ENCODE measurements around the gene SUGCT.
"Not testable (repeated sequence)": the region's sequence is repeated elsewhere in the genome, so short reads cannot be mapped to it uniquely, and the experiment has no call there.

SUGCT gene

DNA sequence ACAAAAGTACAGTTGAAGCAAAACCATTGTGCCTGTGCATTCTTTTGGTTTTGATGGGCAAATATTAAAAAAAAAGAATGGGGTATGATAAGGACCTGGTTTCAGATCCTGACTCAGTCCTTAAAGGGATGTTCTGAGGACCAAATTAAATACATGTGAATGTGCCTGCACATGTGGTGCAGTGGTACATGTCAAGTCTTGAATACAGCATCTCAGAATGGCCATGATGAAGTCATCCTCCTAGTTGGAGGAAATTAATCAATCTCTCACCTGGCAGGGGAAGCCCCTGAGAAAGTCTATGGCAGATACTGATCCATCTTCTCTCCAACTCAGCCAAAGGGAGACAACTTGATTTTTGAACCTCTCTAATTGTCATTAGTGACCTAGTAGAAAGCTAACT lies 207.0 kb downstream of the SUGCT start:
- no peak for DNase-seq

DNA sequence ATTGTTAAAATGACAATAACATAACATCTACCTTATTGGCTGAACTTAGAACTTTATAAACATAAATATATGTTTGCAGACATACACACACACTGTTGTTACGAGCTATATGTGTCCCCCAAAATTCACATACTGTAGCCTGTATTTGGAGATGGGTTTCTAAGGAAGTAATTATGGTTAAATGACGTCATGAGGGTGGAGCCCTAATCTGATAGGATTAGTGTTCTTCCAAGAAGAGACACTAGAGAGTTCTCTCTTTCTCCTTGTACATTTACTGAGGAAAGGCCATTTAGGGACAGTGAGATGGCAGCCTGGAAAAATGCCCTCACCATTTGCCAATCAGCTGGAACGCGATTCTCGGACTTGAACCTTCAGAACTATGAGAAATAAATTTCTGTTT lies 211.7 kb downstream of the SUGCT start:
- no peak for DNase-seq

DNA sequence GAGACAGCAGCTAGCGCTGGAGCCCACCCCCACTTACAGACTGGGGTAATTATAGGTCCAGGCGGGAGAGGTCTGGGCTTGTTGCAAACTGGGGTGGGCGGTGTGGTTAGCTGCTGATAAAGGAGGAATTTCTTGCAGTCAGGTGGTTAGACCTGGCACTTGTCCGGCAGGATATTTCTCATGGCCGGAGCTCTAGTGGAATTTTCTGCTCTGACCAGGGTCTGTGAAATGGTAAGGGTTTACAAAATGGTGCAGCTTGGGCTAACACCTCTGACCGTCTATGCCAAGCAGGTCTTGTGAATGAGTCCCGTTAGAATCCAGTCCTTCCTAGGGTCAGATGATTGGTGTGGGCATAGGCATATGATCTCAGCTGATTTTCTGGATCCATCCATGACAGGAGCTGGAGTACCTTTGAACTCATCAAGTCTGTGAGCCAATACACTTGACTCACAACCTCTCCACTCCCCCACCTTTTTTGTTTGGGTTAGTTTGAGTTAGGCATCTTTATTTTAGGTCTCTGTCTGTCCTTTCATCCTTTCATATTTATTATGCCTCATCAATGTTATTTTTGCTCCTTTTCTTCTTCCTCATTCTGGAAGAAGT lies 213.4 kb downstream of the SUGCT start:
- no peak for DNase-seq

DNA sequence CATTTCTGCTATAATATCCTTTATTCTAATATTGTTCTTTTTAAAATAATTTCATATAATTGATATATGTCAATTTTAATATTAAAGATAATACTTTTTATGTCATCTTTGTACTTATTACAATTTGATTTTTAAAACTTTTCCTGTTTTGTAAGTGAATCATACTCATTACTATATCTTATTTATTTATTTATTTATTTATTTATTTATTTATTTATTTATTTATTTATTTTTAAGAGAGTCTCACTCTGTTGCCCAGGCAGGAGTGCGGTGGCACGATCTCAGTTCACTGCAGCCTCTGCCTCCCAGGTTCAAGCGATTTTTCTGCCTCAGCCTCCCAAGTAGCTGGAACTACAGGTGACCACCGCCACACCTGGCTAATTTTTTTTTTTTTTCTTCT lies 215.3 kb downstream of the SUGCT start:
- DNase-seq = no peak

DNA sequence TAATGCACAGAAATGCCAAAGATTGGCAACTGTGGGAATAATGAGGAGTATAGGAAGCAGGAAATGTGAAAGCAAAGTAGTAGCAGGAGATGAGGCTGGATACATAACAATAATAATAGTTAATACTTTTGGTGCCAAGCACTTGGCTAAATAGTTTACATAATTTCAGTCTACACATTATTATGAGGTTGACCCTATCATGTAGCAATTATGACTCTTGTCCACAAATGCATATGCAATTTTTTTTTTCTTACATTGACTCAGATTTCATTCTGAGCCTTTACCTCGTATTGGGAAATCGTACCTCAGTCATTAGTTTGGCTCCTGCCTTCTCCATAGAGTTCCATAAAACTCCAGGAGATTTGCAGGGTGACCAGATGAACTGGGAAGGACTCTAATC lies 219.9 kb downstream of the SUGCT start:
- no peak for DNase-seq

DNA sequence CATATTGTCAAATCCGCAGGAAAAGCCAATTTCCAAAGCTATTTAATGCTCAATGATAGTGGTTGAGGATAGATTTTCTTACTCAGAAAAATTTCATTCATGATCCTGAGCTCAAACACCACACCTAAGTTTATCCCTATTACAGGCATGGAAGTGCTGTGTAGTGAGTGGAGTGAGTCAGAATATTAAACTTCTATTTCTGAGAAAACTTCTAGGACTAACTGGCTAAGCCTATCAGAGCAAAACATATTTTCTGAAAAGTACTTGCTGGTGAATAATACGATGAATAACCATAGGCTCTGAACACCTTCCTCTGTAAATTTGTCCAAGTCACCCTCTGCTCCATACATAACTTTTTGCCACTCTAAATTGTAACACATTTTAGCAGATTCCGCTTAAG lies 221.5 kb downstream of the SUGCT start:
- no peak for DNase-seq

DNA sequence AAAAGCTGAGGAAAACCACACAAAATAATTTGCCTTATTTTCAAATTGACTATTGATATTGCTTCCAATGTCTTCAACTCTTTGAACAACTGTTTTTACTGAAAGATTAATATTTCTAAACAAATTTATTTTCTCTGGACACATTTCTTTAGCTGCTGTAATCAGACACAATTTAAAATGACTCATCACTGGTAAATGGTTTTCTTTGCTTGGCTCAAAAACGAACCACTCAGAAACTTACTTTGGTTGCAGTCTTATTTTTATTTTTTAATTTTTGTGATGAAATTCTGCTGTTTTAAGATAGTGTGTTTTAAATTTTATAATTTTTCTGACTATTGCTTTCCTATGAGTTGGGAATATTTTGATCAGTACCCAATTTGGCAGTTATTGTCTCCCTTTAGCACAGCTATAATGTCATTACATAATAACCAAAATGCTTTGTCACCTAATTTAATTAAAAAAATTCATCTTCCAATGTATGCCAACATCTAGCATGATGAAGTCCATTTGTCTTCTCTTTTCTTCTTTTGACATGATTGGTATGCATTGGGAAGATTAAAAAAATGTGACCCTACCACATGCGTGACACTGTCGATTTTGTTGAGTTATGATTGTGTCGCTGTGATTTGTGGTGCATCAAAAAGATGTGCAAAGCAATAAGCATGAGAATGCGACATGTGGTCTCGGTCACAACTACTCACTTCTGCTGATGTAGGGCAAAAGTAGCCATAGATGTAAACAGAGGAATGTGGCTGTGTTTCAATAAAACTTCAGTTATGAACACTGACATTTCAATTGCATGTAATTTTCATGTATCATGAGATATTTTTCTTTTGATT lies 222.3 kb downstream of the SUGCT start:
- no peak for DNase-seq

DNA sequence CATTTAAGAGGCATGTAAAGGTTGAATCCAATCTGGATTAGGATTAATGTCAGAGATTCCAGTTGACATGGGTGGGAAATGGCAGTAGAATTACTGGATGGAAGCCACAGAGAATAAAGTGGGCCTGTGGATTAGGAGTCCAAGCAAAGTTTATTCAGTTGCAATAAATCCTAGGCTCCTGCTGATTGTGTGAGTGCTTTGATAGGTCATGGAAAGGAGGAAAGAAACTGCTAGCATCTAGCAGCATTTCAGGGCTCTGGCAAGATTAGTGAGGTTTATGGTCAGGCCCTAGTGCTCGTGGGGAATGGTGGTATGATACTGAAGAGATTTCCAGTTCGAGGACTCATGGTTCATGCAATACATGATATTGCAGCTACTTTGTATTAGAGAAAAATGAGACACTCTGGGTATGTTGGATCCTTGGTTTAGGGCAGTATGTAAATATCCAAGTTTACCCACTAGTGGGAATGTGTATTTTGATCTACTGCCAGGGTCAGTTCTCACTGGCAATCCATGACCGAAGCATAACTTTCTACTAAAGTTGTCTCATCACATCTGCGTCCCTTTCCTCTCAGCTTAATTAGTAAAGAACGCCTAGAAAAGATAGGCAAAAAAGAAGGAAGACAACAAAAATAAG lies 235.0 kb downstream of the SUGCT start:
- DNase-seq = no peak

DNA sequence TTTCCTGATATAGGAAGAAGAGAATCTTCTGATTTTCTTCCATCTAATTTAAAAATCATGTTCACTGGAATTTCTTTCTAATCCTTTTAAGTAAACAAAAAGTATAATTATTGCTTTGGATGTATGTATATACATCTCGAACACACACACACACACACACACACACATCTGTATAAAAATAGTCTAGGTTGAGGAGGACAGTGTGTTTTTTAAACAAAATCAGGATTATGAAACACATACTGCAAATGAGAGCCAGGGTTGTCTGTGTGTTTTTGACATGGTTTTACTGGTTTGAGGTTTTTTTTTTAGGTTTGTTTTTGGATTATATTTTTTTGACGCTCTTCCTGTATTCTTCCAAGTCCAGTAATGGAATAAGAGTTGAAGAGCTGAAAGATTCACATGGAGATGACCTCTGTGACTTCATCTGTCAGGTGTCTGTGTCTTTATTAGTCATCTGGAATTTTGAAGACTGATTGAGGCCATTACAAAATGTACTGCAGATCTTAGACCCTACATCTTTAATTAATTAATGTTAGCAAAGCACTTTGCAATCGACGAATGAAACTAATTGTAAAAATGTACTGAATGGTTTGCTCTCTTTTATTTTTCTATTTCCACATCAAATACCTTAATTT lies 237.1 kb downstream of the SUGCT start:
- no peak for DNase-seq

DNA sequence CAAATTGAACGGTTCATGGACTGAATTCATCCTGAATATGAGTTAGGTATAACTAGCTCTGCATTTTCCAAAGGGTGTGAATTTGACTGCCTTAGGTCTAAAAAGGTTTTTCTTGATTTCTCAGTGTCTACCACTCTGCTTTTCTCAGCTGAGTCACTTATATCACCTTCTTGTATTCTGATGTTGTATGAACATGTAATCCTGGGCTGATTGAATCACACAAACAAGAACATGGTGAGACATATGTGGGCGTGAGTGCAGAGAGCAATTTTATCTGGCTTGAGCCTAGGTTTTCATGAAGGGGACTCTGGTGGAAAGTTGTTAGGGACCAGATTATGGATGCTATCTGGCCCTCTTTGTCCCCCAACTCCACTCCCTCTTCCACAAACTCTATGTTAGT lies 239.8 kb downstream of the SUGCT start:
- no peak for DNase-seq

DNA sequence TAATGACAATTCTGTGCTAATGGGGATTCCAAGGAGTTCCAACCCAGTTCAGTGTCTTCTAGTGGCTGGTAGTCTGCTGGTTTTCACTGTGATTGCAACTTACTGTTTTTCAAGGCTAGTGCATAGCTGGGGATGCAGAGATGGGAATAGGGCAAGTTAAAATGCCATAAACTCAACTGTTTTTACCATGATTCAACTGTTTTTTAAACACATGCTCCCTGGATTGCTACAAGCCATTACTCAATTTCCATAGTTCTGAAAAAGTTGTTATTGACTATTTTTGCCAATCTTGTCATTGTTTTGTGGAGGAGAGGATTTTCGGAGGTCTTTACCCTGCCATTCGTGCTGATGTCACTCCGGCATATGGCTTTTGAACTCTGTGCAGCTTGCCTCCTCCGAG lies 245.3 kb downstream of the SUGCT start:
- DNase-seq = no peak

DNA sequence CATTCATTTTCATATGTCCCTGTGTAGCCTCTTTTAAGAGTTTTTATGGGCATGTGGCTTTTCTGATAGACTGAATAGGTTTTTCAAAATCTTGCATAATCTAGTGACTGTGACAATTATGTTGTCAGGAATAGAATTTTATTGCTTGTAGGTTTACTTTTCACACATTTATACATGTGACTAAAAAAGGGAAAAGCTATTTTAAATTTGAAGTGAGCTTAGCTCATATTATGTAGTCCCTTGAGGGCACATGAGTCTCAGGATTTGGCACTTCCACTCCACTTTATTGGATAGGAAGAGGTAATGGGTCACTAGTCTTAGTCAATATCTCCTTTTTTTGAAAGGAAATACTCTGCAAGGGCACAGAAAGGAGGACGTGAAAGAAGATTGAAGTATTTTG lies 247.3 kb downstream of the SUGCT start:
- no peak for DNase-seq

DNA sequence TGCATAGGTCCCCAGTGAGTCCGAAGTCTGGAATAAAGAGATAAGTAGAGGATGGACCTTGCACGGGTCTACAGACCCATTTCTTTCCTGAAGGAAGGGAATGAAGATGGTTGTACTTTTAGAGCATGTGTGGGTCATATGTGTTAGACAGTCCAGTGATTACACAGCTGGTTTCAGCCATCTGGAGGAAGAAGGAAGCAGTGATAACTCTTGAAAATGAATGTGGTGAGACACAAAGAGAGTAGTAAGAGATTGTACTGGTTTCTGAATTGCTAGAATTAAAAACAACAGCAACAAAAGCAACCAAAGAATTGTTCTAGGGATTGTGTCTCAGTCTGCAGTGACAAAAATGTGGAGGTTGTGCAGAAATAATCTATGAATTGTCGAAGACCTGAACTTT lies 258.9 kb downstream of the SUGCT start:
- no peak for DNase-seq

DNA sequence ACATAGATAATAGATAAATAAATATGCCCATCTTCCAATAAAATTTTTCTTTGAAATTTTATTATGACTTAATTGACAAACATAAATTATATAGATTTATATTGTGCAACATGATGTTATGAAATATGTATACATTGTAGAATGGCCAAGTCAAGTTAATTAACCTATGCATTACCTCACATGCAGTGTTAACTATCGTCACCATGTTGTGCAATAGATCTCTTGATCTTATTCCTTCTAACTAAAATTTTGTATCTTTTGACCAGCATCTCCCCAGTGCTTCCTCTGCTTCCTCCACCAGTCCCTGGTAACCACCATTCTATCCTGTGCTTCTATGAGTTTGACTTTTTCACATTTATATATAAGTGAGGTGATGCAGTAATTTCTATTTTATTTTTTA lies 259.6 kb downstream of the SUGCT start:
- DNase-seq = no peak

DNA sequence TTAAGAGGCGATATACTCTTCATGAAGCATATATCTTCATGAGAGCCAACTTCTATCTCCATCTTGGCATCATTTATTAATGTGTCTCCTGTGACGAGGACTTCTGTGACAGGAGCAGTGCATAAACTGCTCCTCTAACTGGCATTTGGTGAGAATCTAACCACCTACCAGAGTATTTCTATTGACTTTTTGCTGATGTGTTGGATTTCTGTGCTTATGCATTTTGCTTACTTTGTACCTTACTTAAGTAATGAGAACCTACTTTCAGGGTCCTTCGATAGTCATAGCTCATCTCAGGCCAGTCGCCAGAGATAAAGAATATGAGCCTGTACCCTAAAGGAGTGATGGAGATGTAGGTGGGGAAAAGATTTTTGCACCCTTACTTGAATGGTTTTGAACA lies 265.7 kb downstream of the SUGCT start:
- no peak for DNase-seq

DNA sequence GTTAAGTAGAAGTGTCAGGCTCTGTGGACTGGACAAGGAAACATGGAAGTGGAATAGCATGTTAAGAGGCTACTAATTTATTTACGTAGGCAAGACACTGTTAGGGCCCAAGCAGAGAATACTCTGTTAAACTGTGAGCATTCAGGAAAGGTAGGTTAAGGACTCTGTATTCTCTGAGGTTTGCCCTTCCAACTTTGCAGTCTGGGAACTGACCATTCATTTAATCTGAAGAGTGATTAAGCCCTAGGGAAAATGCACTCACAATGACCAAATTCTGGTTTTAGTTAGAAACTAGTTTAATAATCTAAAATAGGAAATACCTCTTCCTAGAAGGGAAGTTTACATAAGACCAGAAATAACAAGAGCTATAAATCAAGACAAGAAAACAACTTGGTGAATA lies 266.6 kb downstream of the SUGCT start:
- no peak for DNase-seq

DNA sequence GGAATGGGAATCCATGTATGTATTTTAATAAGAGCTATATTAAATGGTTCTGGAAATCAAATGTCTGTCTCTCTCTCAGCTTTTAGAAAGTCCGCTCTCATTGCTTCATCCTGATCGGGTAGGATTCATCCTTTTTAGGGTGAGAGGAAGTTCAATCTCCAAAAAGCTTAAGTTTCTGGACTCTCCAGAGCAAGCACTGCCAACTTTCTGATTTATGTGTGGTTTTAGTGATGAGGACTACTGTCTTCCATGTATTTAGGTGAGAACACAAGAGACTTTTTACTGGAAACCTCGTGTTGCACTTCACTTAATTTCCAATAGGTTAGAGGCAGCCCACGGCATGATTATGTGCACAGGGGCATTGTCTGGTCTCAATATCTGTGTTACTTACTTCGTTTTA lies 267.9 kb downstream of the SUGCT start:
- no peak for DNase-seq

DNA sequence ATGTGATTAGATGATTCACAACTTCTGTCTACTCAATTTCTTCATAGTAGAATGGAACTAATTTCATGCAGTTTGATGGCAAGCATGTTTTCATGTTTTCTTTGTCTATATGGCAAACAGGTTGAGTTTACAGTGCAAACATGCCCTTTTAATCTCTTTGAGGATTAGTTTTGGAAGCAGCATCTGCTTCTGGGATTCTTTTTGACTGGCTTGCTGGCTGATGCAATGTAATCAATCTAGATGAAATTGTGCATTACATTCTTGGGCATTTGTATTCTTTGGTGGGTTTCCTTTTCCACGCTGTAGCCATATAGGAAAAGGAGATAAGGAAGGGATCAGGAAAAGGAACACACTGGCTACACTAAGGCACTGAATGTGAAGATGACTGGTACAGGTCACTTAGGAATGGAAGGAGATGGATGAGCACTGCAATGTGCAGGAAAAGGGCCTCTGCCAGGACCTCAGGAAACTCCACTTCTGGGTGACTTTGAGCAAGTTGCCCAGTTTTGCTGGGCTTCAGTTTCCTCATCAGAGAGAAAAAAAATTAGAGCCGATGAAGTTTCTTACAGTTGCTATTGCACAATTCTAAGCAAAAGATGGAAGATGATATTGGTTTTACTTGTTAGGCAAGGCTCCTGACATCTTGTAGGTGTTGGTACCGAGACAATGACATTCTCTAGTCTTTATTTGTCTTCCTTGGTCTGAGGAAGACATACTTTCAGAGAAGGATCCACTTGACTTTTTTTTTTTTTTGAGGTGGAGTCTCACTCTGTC lies 269.1 kb downstream of the SUGCT start:
- no peak for DNase-seq

DNA sequence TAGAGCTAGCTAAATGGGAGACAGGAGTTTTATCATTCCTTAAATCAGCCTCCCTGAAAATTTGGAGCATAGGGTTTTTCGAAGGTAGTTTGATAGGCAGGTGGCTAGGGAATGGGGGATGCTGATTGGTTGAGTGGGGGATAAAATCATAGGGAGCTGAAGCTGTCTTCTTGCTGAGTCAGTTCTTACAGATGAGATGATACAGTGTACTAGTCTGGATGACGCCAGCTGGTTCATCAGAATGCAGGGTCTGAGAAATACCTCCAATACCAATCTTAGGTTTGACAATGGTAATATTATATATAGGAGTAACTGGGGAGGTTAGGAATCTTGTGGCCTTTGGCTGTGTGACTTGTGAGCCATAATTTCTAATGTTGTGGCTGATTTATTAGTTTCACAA lies 271.2 kb downstream of the SUGCT start:
- no peak for DNase-seq

DNA sequence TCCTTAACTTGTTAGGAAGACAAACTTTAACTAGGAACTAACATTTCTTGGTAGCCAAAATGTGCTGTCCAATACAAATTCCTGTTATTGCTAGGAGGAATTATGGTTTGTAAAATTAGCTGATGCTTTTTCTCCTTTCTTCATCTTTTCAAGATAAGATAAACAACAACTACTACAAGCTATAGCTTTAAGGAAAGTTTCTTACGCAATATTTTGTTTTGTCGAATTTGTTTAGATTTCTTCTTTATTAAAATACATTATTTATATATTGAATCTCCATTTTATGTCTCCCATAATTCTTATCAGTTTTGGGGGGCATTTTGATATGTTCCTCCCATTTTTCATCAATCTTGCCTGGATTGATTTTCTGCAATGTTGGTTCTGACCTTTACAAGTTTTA lies 277.5 kb downstream of the SUGCT start:
- no peak for DNase-seq

DNA sequence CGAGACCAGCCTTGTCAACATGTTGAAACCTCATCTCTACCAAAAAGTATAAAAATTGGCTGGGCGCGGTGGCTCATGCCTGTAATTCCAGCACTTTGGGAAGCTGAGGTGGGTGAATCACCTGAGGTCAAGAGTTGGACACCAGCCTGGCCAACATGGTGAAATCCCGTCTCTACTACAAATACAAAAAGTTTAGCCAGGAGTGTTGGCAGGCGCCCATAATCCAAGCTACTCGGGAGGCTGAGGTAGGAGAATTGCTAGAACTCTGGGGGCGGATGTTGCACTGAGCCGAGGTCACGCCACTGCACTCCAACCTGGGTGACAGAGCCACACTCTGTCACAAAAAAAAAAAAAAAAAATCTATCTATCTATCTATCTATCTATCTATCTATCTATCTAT lies 279.9 kb downstream of the SUGCT start:
- DNase-seq = not testable (repeated sequence)

DNA sequence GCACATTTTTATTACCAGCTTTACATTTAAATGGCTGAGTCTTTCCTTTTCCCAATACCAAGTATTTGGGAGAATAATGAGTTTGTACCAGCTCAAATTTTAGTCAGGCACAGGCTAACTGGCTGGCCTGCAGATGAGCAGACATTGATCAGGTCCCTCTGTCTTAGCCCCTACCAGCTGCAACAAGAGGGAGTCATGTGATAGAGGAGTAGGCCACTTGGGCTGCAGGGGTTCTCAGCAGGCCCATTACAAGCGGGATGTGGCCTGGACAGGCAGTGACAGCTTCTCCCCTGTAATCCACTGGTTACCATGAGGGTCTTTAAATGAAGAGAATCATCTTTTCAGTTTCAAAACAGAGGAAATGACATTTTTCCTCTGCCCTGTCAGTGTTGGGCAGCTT lies 283.6 kb downstream of the SUGCT start:
- DNase-seq = no peak

DNA sequence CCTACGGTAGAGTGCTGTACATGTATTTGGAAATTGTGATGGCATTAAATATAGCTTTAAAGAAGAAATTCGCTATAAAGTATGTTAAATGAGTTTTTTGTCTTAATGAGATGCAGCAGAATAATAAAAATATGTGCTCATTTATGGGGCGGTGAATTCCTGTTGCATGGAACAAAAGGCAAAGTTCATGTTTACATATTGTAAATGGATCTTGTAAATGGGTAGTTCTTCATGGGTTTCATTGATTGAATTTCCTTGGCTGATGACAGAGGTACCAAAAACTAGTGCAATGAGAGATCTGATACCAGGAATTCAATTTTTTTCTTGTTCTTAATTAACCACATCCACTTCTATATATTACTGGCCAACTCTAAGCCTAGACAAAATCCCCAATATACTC lies 284.2 kb downstream of the SUGCT start:
- DNase-seq = no peak

Data from NCI-H1694 (cell line).